Left ventricle myocardium inferior (tissue), 1 donor: ENCODE measurements around the gene RNF212. TPM values are rescaled to one million over a fixed set of nuclear protein-coding genes. Genes with fewer than 3 reads are reported as not detected.

Experiments used
- DNase-seq: peaks from one replicate; pipeline ENCODE4 v3.0.0-alpha.2; 2020
- H3K27ac ChIP-seq: fragments of 200-600 bp; replicated peaks from 2 replicates; pipeline ENCODE4 v1.8.0; 2021
- H3K27me3 ChIP-seq: fragments of 200-600 bp; 2 replicates; pipeline ENCODE4 v1.8.0; 2021; ENCODE audit warnings: low read depth
- H3K36me3 ChIP-seq: fragments of 200-600 bp; 2 replicates; pipeline ENCODE4 v1.8.0; 2021
- H3K4me1 ChIP-seq: fragments of 200-600 bp; 2 replicates; pipeline ENCODE4 v1.8.0; 2021
- H3K4me3 ChIP-seq: fragments of 200-600 bp; 2 replicates; pipeline ENCODE4 v1.8.0; 2021; ENCODE audit warnings: mild to moderate bottlenecking, moderate library complexity
- H3K9me3 ChIP-seq: fragments of 200-600 bp; replicated peaks from 2 replicates; pipeline ENCODE4 v1.8.0; 2021
- intact Hi-C: fragments of 100-400 bp; cut with micrococcal nuclease; formaldehyde crosslinking; loops from one replicate; pipeline ENCODE4 v1.11.0; 2022
- total RNA-seq: library from RNA; stranded (reverse); fragmentation: NEBNext Ultra II Directional; extraction: Animal tissue kit (Norgen Biotek cat#: 25700); gene quantifications from one replicate; pipeline ENCODE4 v1.2.1, GENCODE V29; 2021
- TF ChIP-seq, protein P1 (sequence below): fragments of 200-600 bp; IDR thresholded peaks from 2 replicates; pipeline ENCODE4 v1.8.0; 2021; ENCODE audit warnings: antibody characterized with exemption, mild to moderate bottlenecking, borderline replicate concordance
- donor health status: DM: no; HTN: yes; CAD: no; lungs with severe emphysema.

RNF212 gene
- total RNA-seq, 1 donor from 2014 or later: not detected

DNA sequence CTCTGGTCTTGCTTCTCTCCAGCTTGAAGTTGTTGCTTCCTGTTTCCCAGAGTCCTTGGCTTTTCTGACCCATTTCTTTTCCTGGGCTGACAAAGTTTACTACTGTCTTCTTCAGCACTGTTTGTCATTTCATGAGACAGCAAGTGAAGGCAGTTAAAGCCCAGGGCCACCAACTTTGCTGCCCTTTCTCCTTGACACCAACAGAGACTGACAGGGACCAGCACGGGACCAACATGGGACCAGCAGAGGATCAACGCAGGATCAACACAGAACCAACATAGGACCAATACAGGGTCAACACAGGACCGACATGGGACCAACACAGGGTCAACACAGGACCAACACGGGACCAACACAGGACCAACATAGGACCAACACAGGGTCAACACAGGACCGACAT lies 34.9 kb downstream of the RNF212 start:
- H3K4me3 ChIP-seq: no peak overlapping the region
- no peak overlapping the region for H3K27ac ChIP-seq
- intact Hi-C loops: no loop called here
- H3K4me1 ChIP-seq: no peaks in the 10 kb centered on the region
- H3K27me3 ChIP-seq: peaks cover 71% of the 10 kb centered on the region
- no peak for DNase-seq
- TF ChIP-seq, protein P1, sequence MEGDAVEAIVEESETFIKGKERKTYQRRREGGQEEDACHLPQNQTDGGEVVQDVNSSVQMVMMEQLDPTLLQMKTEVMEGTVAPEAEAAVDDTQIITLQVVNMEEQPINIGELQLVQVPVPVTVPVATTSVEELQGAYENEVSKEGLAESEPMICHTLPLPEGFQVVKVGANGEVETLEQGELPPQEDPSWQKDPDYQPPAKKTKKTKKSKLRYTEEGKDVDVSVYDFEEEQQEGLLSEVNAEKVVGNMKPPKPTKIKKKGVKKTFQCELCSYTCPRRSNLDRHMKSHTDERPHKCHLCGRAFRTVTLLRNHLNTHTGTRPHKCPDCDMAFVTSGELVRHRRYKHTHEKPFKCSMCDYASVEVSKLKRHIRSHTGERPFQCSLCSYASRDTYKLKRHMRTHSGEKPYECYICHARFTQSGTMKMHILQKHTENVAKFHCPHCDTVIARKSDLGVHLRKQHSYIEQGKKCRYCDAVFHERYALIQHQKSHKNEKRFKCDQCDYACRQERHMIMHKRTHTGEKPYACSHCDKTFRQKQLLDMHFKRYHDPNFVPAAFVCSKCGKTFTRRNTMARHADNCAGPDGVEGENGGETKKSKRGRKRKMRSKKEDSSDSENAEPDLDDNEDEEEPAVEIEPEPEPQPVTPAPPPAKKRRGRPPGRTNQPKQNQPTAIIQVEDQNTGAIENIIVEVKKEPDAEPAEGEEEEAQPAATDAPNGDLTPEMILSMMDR: no peak
- no peaks in the 10 kb centered on the region for H3K36me3 ChIP-seq
- H3K9me3 ChIP-seq: no peaks in the 10 kb centered on the region

DNA sequence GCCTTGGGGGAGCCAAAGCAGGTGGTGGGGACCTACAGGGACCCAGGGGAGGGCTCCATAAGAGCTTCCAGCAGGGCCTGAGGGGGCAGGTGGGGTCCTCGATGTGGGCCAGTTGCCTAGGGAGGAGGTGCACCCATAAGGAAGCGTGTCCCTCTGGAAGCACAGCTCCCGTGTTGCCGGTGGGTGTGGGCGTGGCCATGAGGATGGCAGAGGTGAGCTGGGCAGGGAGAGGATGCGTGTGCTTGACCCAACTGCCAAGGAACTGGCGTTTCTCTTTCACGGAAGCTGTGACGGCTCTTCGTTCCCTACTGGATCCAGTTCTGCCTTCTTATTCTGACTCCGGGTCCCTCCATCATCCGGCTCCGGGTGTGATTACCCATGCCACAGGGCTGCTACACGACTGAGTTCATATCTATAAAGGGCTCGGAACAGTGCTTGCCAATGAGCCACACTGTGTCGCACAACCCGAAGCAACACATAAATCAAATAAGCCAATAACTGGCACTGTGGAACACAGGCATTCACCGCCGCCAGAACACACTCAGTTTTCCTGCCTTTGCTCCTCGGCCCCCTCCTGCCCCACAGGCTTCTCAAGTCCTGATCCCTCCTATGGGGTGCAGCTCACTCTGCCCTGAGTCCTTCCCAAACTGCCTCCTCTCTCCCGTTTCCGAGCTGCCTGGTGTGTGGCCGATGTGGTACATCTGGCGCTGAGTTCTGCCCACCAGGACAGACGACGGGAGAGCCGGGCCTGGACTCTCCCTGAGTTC lies 35.5 kb downstream of the RNF212 start:
- TF ChIP-seq, protein P1: no peak
- Histone ChIP-seq H3K27me3 (peaks cover 65% of the 10 kb centered on the region), H3K4me3 (no peak overlapping the region), H3K36me3 (no peaks in the 10 kb centered on the region), H3K4me1 (no peaks in the 10 kb centered on the region), H3K27ac (no peak overlapping the region), H3K9me3 (no peaks in the 10 kb centered on the region)
- no peak for DNase-seq
- intact Hi-C loops: no loop called here

DNA sequence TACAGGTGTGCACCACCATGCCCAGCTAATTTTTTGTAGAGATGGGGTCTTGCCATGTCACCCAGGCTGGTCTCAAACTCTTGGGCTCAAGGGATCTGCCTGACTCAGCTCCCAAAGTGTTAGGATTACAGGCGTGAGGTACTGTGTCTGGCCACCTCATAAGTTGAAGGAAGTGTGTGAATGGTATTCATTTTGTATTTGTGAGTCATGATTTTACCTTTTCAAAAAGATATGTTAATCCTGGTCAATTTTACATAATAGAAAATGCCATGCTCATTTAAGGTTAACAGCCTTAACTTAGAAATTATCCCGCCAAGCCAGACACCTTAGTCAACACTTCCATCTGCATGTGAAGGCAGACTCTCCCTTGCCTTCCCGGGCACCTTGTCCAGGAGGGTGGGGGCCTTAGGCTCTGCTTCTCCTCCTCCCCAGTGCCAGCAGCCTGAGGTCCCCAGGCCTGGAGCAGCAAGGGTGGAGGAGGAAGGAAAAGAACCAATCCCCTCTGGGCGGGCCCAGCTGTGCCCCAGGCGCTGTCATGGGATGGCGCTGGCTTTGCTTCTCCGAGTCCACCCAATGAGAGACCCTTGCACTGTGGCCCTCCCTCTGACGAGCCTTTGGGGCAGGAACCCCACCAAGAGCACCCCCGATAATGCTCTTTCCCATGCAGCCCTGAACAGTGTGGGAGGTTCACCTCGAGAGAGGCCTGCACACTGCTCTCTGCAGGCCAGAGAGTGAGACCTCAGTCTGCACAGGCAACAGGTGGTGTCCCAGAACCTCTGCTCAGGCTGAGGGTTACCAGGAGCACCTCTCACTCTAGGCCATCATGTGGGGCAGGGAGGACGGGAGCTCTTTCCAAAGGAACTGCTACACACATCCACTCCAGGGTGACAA lies 37.3 kb downstream of the RNF212 start:
- Histone ChIP-seq H3K27me3 (peaks cover 55% of the 10 kb centered on the region), H3K4me3 (no peak overlapping the region), H3K27ac (no peak overlapping the region), H3K9me3 (peaks cover 6% of the 10 kb centered on the region), H3K4me1 (no peaks in the 10 kb centered on the region), H3K36me3 (no peaks in the 10 kb centered on the region)
- intact Hi-C loops: no loop called here
- TF ChIP-seq, protein P1: no peak
- no peak for DNase-seq

DNA sequence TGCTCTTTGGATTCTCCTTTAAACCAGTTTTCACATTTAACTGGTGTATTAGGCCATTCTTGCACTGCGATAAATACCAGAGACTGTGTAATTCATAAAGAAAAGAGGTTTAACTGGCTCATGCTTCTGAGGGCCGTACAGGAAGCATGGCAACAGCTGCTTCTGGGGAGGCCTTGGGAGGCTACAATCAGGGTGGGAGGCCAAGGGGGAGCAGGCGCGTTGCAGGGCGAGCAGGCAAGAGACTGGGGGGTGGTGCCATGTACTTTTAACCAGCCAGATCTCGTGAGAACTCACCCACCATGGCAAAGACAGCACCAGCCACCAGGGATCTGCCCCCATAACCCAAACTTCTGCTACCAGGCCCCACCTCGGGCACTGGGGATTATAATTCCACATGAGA lies 38.1 kb downstream of the RNF212 start:
- DNase-seq: no peak
- Histone ChIP-seq H3K4me1 (no peaks in the 10 kb centered on the region), H3K4me3 (no peak overlapping the region), H3K27ac (no peak overlapping the region), H3K36me3 (no peaks in the 10 kb centered on the region), H3K9me3 (peaks cover 6% of the 10 kb centered on the region), H3K27me3 (peaks cover 47% of the 10 kb centered on the region)
- intact Hi-C loops: no loop called here
- TF ChIP-seq, protein P1: no peak

DNA sequence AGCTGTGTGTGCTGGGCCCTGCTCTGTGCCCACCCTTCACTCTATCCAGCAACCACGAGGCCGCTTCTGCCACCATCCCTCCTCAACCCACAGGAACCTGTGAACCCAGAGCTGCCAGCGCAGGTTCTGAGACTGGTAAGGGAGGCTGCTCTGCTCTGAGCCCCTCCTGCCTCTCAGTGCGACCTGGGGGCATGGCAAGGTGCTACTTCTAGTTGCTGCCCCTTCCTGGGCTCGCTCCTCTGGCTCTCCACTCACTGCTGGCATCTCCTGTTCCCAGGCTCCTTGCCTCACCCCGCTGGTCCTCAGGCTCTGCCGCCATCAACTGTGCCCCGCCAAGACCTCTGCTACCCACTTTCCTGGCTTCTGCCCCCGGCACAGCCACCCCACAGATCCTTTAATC lies 39.3 kb downstream of the RNF212 start:
- no peak overlapping the region for H3K4me3 ChIP-seq
- intact Hi-C loops: no loop called here
- TF ChIP-seq, protein P1: no peak
- peaks cover 44% of the 10 kb centered on the region for H3K27me3 ChIP-seq
- no peak for DNase-seq
- H3K4me1 ChIP-seq: no peaks in the 10 kb centered on the region
- no peak overlapping the region for H3K27ac ChIP-seq
- H3K36me3 ChIP-seq: no peaks in the 10 kb centered on the region
- peaks cover 6% of the 10 kb centered on the region for H3K9me3 ChIP-seq
